Breast epithelium (tissue), 3 donors: Measurements from ENCODE around the gene CEP164.

Experiments
- POLR2A ChIP-seq: fragments of 450-650 bp; IDR thresholded peaks from one replicate; pipeline ENCODE4 v1.6.1; 2016; ENCODE audit warnings: antibody characterized with exemption, mild to moderate bottlenecking, moderate library complexity
- POLR2AphosphoS5 ChIP-seq, 3 donors: sonication (generic); formaldehyde crosslinking; IDR thresholded peaks; one replicate each; pipeline ENCODE4 v1.6.1; 2017; ENCODE audit warnings: antibody characterized with exemption in 3 of 3
- TF ChIP-seq, protein P1 (sequence below), 3 donors: fragments of 450-650 bp; IDR thresholded peaks; one replicate each; pipeline ENCODE4 v1.5.1; 2016 to 2017; ENCODE audit warnings: antibody characterized with exemption in 3 of 3, mild to moderate bottlenecking in 3 of 3, moderate library complexity in 3 of 3

GRCh38 chr11:117428856-117429229, 101.2 kb downstream of the CEP164 start:
- no peak for TF ChIP-seq POLR2A
- TF ChIP-seq, protein P1, sequence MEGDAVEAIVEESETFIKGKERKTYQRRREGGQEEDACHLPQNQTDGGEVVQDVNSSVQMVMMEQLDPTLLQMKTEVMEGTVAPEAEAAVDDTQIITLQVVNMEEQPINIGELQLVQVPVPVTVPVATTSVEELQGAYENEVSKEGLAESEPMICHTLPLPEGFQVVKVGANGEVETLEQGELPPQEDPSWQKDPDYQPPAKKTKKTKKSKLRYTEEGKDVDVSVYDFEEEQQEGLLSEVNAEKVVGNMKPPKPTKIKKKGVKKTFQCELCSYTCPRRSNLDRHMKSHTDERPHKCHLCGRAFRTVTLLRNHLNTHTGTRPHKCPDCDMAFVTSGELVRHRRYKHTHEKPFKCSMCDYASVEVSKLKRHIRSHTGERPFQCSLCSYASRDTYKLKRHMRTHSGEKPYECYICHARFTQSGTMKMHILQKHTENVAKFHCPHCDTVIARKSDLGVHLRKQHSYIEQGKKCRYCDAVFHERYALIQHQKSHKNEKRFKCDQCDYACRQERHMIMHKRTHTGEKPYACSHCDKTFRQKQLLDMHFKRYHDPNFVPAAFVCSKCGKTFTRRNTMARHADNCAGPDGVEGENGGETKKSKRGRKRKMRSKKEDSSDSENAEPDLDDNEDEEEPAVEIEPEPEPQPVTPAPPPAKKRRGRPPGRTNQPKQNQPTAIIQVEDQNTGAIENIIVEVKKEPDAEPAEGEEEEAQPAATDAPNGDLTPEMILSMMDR (IDR thresholded peaks at IDR 0.05), result no peak
- TF ChIP-seq POLR2AphosphoS5 (IDR thresholded peaks at IDR 0.05), result no peak
